Lower leg skin (tissue), 3 donors: ENCODE data around the gene SIGLEC8.

ENCODE experiments used
- POLR2A ChIP-seq, 2 donors: fragments of 450-650 bp; IDR thresholded peaks; one replicate each; pipeline ENCODE4 v1.6.1; 2016 to 2017; ENCODE audit warnings: antibody characterized with exemption in 2 of 2, mild to moderate bottlenecking in 1 of 2, moderate library complexity in 1 of 2
- TF ChIP-seq, protein P1 (sequence below), 3 donors: fragments of 450-650 bp; IDR thresholded peaks; one replicate each; pipeline ENCODE4 v1.5.1; 2016; ENCODE audit warnings: antibody characterized with exemption in 3 of 3, mild to moderate bottlenecking in 3 of 3, moderate library complexity in 2 of 3

- TF ChIP-seq, protein P1, sequence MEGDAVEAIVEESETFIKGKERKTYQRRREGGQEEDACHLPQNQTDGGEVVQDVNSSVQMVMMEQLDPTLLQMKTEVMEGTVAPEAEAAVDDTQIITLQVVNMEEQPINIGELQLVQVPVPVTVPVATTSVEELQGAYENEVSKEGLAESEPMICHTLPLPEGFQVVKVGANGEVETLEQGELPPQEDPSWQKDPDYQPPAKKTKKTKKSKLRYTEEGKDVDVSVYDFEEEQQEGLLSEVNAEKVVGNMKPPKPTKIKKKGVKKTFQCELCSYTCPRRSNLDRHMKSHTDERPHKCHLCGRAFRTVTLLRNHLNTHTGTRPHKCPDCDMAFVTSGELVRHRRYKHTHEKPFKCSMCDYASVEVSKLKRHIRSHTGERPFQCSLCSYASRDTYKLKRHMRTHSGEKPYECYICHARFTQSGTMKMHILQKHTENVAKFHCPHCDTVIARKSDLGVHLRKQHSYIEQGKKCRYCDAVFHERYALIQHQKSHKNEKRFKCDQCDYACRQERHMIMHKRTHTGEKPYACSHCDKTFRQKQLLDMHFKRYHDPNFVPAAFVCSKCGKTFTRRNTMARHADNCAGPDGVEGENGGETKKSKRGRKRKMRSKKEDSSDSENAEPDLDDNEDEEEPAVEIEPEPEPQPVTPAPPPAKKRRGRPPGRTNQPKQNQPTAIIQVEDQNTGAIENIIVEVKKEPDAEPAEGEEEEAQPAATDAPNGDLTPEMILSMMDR (IDR thresholded peaks at IDR 0.05), result no peak
- TF ChIP-seq POLR2A (IDR thresholded peaks at IDR 0.05), result no peak
Measured at GRCh38 chr19:51480590-51480989, 22.3 kb upstream of the SIGLEC8 start.
